HepG2 (cell line): ENCODE data around the gene BLOC1S4. TPM values are rescaled to one million over a fixed set of nuclear protein-coding genes. Genes with fewer than 3 reads are reported as not detected.
A peak's percentile ranks its signal among the peaks of the same experiment; 100 is the strongest.

Experiments
- E2F5 ChIP-seq: sonication (generic); formaldehyde crosslinking; conservative IDR thresholded peaks from 2 replicates; pipeline ENCODE4 v1.4.0; 2020; ENCODE audit warnings: missing genetic modification reagents
- EED ChIP-seq: sonication (generic); formaldehyde crosslinking; IDR thresholded peaks from 2 replicates; pipeline ENCODE4 v1.5.0; 2020; ENCODE audit warnings: mild to moderate bottlenecking, missing genetic modification reagents
- FIP1L1 ChIP-seq: fragments of 200-400 bp; formaldehyde crosslinking; IDR thresholded peaks from 2 replicates; pipeline ENCODE4 v1.6.1; 2018; ENCODE audit warnings: low read depth, mild to moderate bottlenecking, low read length, moderate library complexity, borderline replicate concordance; ENCODE audit not compliant: insufficient read depth
- GRHL1 ChIP-seq: sonication (generic); formaldehyde crosslinking; conservative IDR thresholded peaks from 2 replicates; pipeline ENCODE4 v1.8.0; 2022; ENCODE audit warnings: missing genetic modification reagents
- HDAC2 ChIP-seq: sonication (generic); formaldehyde crosslinking; IDR thresholded peaks from 2 replicates; pipeline ENCODE4 v1.4.0; 2020; ENCODE audit warnings: missing genetic modification reagents
- HIVEP1 ChIP-seq: sonication (generic); formaldehyde crosslinking; IDR thresholded peaks from 2 replicates; pipeline ENCODE4 v1.4.0; 2020; ENCODE audit warnings: mild to moderate bottlenecking, missing genetic modification reagents
- HNRNPUL1 ChIP-seq: fragments of 200-400 bp; formaldehyde crosslinking; IDR thresholded peaks from 2 replicates; pipeline ENCODE4 v1.6.1; 2017; ENCODE audit warnings: low read depth, mild to moderate bottlenecking, low read length, moderate library complexity
- IRF2 ChIP-seq: IDR thresholded peaks from 2 replicates; pipeline ENCODE4 v1.6.1; 2018; ENCODE audit warnings: missing genetic modification reagents, missing compliant biosample characterization
- KDM6A ChIP-seq: IDR thresholded peaks from 2 replicates; pipeline ENCODE4 v1.6.1; 2016; ENCODE audit warnings: low read depth
- LCORL ChIP-seq, 2 experiments: fragments of 450-650 bp in 1 of 2; sonication (generic) in 1 of 2; formaldehyde crosslinking in 1 of 2; IDR thresholded peaks; 2 replicates each; pipeline versions ENCODE4 v1.5.0 to v1.6.1; 2017 to 2020; ENCODE audit warnings: antibody characterized with exemption in 1 of 2, missing genetic modification reagents in 1 of 2
- MED13 ChIP-seq: sonication (generic); formaldehyde crosslinking; IDR thresholded peaks from 2 replicates; pipeline ENCODE4 v1.5.0; 2020; ENCODE audit warnings: missing genetic modification reagents
- MYC ChIP-seq: sonication (generic); formaldehyde crosslinking; IDR thresholded peaks from 2 replicates; pipeline ENCODE4 v1.9.0; 2021; ENCODE audit warnings: missing genetic modification reagents, borderline replicate concordance
- NR3C1 ChIP-seq: sonication (generic); formaldehyde crosslinking; IDR thresholded peaks from 2 replicates; pipeline ENCODE4 v1.4.0; 2020; ENCODE audit warnings: missing genetic modification reagents
- TRAFD1 ChIP-seq: sonication (generic); formaldehyde crosslinking; IDR thresholded peaks from 2 replicates; pipeline ENCODE4 v1.5.1; 2020; ENCODE audit warnings: missing genetic modification reagents, mild to moderate bottlenecking, borderline replicate concordance
- ZBTB39 ChIP-seq: sonication (generic); formaldehyde crosslinking; IDR thresholded peaks from 2 replicates; pipeline ENCODE4 v1.5.0; 2020; ENCODE audit warnings: missing genetic modification reagents
- ZFP41 ChIP-seq: sonication (generic); formaldehyde crosslinking; IDR thresholded peaks from 2 replicates; pipeline ENCODE4 v1.4.0; 2020; ENCODE audit warnings: mild to moderate bottlenecking, missing genetic modification reagents, borderline replicate concordance
- ZNF256 ChIP-seq: sonication (generic); formaldehyde crosslinking; conservative IDR thresholded peaks from 2 replicates; pipeline ENCODE4 v1.4.0; 2020; ENCODE audit warnings: missing genetic modification reagents
- ZNF264 ChIP-seq: sonication (generic); formaldehyde crosslinking; IDR thresholded peaks from 2 replicates; pipeline ENCODE4 v1.4.0; 2020; ENCODE audit warnings: missing genetic modification reagents
- ZNF503 ChIP-seq: sonication (generic); formaldehyde crosslinking; IDR thresholded peaks from 2 replicates; pipeline ENCODE4 v1.4.0; 2020; ENCODE audit warnings: missing genetic modification reagents
- ZNF652 ChIP-seq: IDR thresholded peaks from 2 replicates; pipeline ENCODE4 v1.6.1; 2016; ENCODE audit warnings: low read depth, borderline replicate concordance
- ZNF782 ChIP-seq: sonication (generic); formaldehyde crosslinking; IDR thresholded peaks from 2 replicates; pipeline ENCODE4 v1.4.0; 2020; ENCODE audit warnings: missing genetic modification reagents, mild to moderate bottlenecking, borderline replicate concordance
- polyA plus RNA-seq, 8 experiments: library from polyadenylated mRNA; depleted of rRNA in 3 of 8; stranded (reverse) in 7 of 8; unstranded in 1 of 8; fragments of >200 nt; fragmentation: Illumina TruSeq in 4 of 8; extraction: Trizol in 4 of 8; gene quantifications; 2 replicates each; pipeline versions ENCODE4 v1.2.1 to v1.2.3, GENCODE V29; 2011 to 2016; ENCODE audit warnings: low read depth in 4 of 8, missing spikeins in 1 of 8, mixed read lengths in 1 of 8; ENCODE audit not compliant: insufficient read depth in 1 of 8
- total RNA-seq, 5 experiments: library from RNA; depleted of rRNA; stranded (reverse); fragments of >200 nt; fragmentation: Illumina TruSeq; extraction: Trizol; gene quantifications; 2 replicates each; pipeline ENCODE4 v1.2.3, GENCODE V29; 2016; ENCODE audit warnings: low read depth in 1 of 5

Gene BLOC1S4
- total and polyA plus RNA-seq, 2 of the 13 experiments (the other 11 are each of a cell fraction or from before 2014, with no cell fraction given) = 15.5 to 20.9 TPM

GRCh38 chr4:6755088-6755753, 39.2 kb downstream of the BLOC1S4 start (continued):
- no peak for TF ChIP-seq ZFP41
- TF ChIP-seq LCORL (IDR thresholded peaks at IDR 0.05) = peak; percentile 66; the same call in 1 of the 2 replicates
- TF ChIP-seq LCORL (CRISPR knock-in tag; IDR thresholded peaks at IDR 0.05) = peak; percentile 97
- TF ChIP-seq ZNF264 (CRISPR knock-in tag) = peak; percentile 61; the same call in 1 of the 2 replicates
- no peak for TF ChIP-seq E2F5 (CRISPR knock-in tag)
- peak; percentile 98 for TF ChIP-seq MYC (CRISPR knock-in tag)
- TF ChIP-seq MED13 (CRISPR knock-in tag) = peak; percentile 81; the same call in 1 of the 2 replicates
- peak; percentile 92 for TF ChIP-seq KDM6A (CRISPR knock-in tag)
- peak; percentile 88 for TF ChIP-seq HIVEP1 (CRISPR knock-in tag)
- TF ChIP-seq FIP1L1 = no peak
- no peak for TF ChIP-seq ZBTB39 (CRISPR knock-in tag)
- peak; percentile 61; the same call in 1 of the 2 replicates for TF ChIP-seq ZNF652 (CRISPR knock-in tag)
- TF ChIP-seq ZNF256 (CRISPR knock-in tag) = 0 out of 2 replicates have a peak, but pooled peaks have one; percentile 34
- no peak for TF ChIP-seq GRHL1
- no peak for TF ChIP-seq NR3C1 (CRISPR knock-in tag)
- no peak for TF ChIP-seq TRAFD1 (CRISPR knock-in tag)
- TF ChIP-seq HNRNPUL1 = no peak
- no peak for TF ChIP-seq EED (CRISPR knock-in tag)
- TF ChIP-seq ZNF782 (CRISPR knock-in tag) = 0 out of 2 replicates have a peak, but pooled peaks have one; percentile 34
- peak; percentile 97 for TF ChIP-seq HDAC2 (CRISPR knock-in tag)
- peak; percentile 93; the same call in 1 of the 2 replicates for TF ChIP-seq ZNF503 (CRISPR knock-in tag)
- TF ChIP-seq IRF2 (CRISPR knock-in tag) = peak; percentile 93
